HEK293 (cell line): ENCODE measurements around the gene CDCA3.

Experiments
- CTCF ChIA-PET: fragments of 350-600 bp; formaldehyde crosslinking; extraction: SDS; loops from one replicate; lab custom pipeline; 2021; ENCODE audit warnings: antibody characterized with exemption; lab: Yijun Ruan, JAX
- POLR2A ChIA-PET: fragments of 300-600 bp; formaldehyde crosslinking; extraction: SDS; loops from one replicate; lab custom pipeline; 2020; ENCODE audit warnings: antibody characterized with exemption, inconsistent platforms; lab: Yijun Ruan, JAX
- H3K27ac ChIP-seq: fragments of 200-500 bp; sonication (Bioruptor generic); 2 replicates; pipeline ENCODE4 v1.5.1; 2014; ENCODE audit warnings: low read depth, low read length, control low read depth, inconsistent platforms; ENCODE audit errors: extremely low read depth
- H3K36me3 ChIP-seq, 2 experiments: fragments of 200-500 bp in 1 of 2; sonication (Bioruptor generic) in 1 of 2; 1 replicate in 1 of 2; 2 replicates in 1 of 2; pipeline ENCODE4 v1.5.1; 2014 to 2017; ENCODE audit warnings: inconsistent platforms in 2 of 2, low read length in 2 of 2; ENCODE audit not compliant: control insufficient read depth in 2 of 2, insufficient read depth in 1 of 2
- H3K4me1 ChIP-seq: fragments of 200-500 bp; sonication (Bioruptor generic); 2 replicates; pipeline ENCODE4 v1.5.1; 2014; ENCODE audit warnings: mild to moderate bottlenecking, low read length, inconsistent platforms; ENCODE audit not compliant: control insufficient read depth, insufficient read depth
- H3K4me3 ChIP-seq: 2 replicates; pipeline ENCODE4 v1.5.1; 2011; ENCODE audit warnings: low read depth, mild to moderate bottlenecking, control low read depth, low read length, moderate library complexity
- H3K9me3 ChIP-seq: fragments of 200-500 bp; sonication (Bioruptor generic); 2 replicates; pipeline ENCODE4 v1.5.1; 2014; ENCODE audit warnings: low read depth, low read length, inconsistent platforms; ENCODE audit not compliant: control insufficient read depth, insufficient read depth
- BCL11B ChIP-seq: fragments of 450-650 bp; formaldehyde crosslinking; IDR thresholded peaks from 2 replicates; pipeline ENCODE4 v1.5.1; 2016; ENCODE audit warnings: low read depth, missing biosample characterization, missing genetic modification characterization
- ELK4 ChIP-seq: IDR thresholded peaks from 2 replicates; pipeline ENCODE4 v1.6.1; 2011; ENCODE audit warnings: mild to moderate bottlenecking, low read depth, low read length, borderline replicate concordance
- GLI2 ChIP-seq: fragments of 450-650 bp; formaldehyde crosslinking; IDR thresholded peaks from 2 replicates; pipeline ENCODE4; 2017; ENCODE audit warnings: missing biosample characterization, missing genetic modification characterization, low read depth, borderline replicate concordance
- HIC1 ChIP-seq: fragments of 450-650 bp; formaldehyde crosslinking; IDR thresholded peaks from 2 replicates; pipeline ENCODE4 v1.5.1; 2016; ENCODE audit warnings: missing biosample characterization, missing genetic modification characterization
- HOXC10 ChIP-seq: sonication (generic); formaldehyde crosslinking; IDR thresholded peaks from 2 replicates; pipeline ENCODE4 v1.8.1; 2023; ENCODE audit warnings: mild to moderate bottlenecking, missing genetic modification reagents
- KLF10 ChIP-seq: fragments of 450-650 bp; IDR thresholded peaks from 2 replicates; pipeline ENCODE4 v1.5.1; 2018; ENCODE audit warnings: missing biosample characterization, mild to moderate bottlenecking, missing genetic modification characterization
- OSR2 ChIP-seq: fragments of 450-650 bp; formaldehyde crosslinking; IDR thresholded peaks from 2 replicates; pipeline ENCODE4 v1.5.1; 2016; ENCODE audit warnings: missing biosample characterization, missing genetic modification characterization
- RBAK ChIP-seq: fragments of 450-650 bp; formaldehyde crosslinking; IDR thresholded peaks from 2 replicates; pipeline ENCODE4 v1.5.1; 2016; ENCODE audit warnings: missing biosample characterization, missing genetic modification characterization
- ZBTB17 ChIP-seq: fragments of 450-650 bp; formaldehyde crosslinking; IDR thresholded peaks from 2 replicates; pipeline ENCODE4 v1.5.1; 2016; ENCODE audit warnings: missing biosample characterization, missing genetic modification characterization
- ZBTB21 ChIP-seq: fragments of 450-650 bp; formaldehyde crosslinking; IDR thresholded peaks from 2 replicates; pipeline ENCODE4 v1.5.1; 2017; ENCODE audit warnings: missing biosample characterization, missing genetic modification characterization
- ZBTB6 ChIP-seq: fragments of 450-650 bp; formaldehyde crosslinking; IDR thresholded peaks from 2 replicates; pipeline ENCODE4 v1.5.1; 2017; ENCODE audit warnings: missing biosample characterization, missing genetic modification characterization
- ZNF174 ChIP-seq: fragments of 450-650 bp; formaldehyde crosslinking; IDR thresholded peaks from 2 replicates; pipeline ENCODE4 v1.5.0; 2017; ENCODE audit warnings: missing biosample characterization, mild to moderate bottlenecking, missing genetic modification characterization
- ZNF2 ChIP-seq: fragments of 450-650 bp; formaldehyde crosslinking; IDR thresholded peaks from 2 replicates; pipeline ENCODE4 v1.5.1; 2016; ENCODE audit warnings: missing biosample characterization, missing genetic modification characterization
- ZNF426 ChIP-seq: fragments of 450-650 bp; formaldehyde crosslinking; IDR thresholded peaks from 2 replicates; pipeline ENCODE4 v1.5.1; 2017; ENCODE audit warnings: missing biosample characterization, missing genetic modification characterization, mild to moderate bottlenecking, inconsistent platforms, moderate library complexity
- ZNF501 ChIP-seq: fragments of 450-650 bp; formaldehyde crosslinking; IDR thresholded peaks from 2 replicates; pipeline ENCODE4 v1.5.1; 2016; ENCODE audit warnings: missing biosample characterization, missing genetic modification characterization
- ZNF513 ChIP-seq: fragments of 450-650 bp; IDR thresholded peaks from 2 replicates; pipeline ENCODE4 v1.5.1; 2018; ENCODE audit warnings: missing biosample characterization, missing genetic modification characterization
- ZNF626 ChIP-seq: fragments of 450-650 bp; sonication (Bioruptor Pico); formaldehyde crosslinking; IDR thresholded peaks from 2 replicates; pipeline ENCODE4 v1.5.1; 2018; ENCODE audit warnings: missing biosample characterization, missing genetic modification characterization, inconsistent platforms
- ZNF645 ChIP-seq: fragments of 450-650 bp; formaldehyde crosslinking; IDR thresholded peaks from 2 replicates; pipeline ENCODE4; 2016; ENCODE audit warnings: missing biosample characterization, missing genetic modification characterization
- ZNF785 ChIP-seq: fragments of 450-650 bp; formaldehyde crosslinking; IDR thresholded peaks from 2 replicates; pipeline ENCODE4 v1.5.1; 2016; ENCODE audit warnings: missing biosample characterization, missing genetic modification characterization

CDCA3 gene

GRCh38 chr12:6843118-6843902 lies 7.8 kb downstream of the CDCA3 start (continued):
- TF ChIP-seq HOXC10 (CRISPR knock-in tag) (no peak), ZNF645 (tag by site-specific recombination) (no peak)

GRCh38 chr12:6842075-6842474 lies 9.0 kb downstream of the CDCA3 start:
- H3K4me3 ChIP-seq: no peak overlapping the region
- ChIA-PET CTCF (interaction anchor here (1.0 kb wide), 1 partner anchor 9 kb away, joined by 3 read pairs; the partner anchor contains the start of genes CDCA3 and USP5), POLR2A (interaction anchor here (1.3 to 6.5 kb wide), 4 partner anchors 7 to 30 kb away, joined by 4 to 62 read pairs (median 14); partner anchors contain the start of genes CDCA3, SPSB2 and USP5)
- H3K9me3 ChIP-seq: no peaks in the 10 kb centered on the region
- H3K36me3 ChIP-seq: peaks cover 12 to 92% of the 10 kb centered on the region in 2 experiments
- H3K4me1 ChIP-seq: no peaks in the 10 kb centered on the region
- TF ChIP-seq ZNF2 (tag by site-specific recombination) (no peak), RBAK (tag by site-specific recombination) (no peak), GLI2 (tag by site-specific recombination) (no peak), ZBTB6 (tag by site-specific recombination) (no peak), ELK4 (no peak), BCL11B (no peak), HIC1 (tag by site-specific recombination) (no peak), ZNF513 (no peak), OSR2 (no peak), ZNF501 (tag by site-specific recombination) (no peak), ZNF626 (tag by site-specific recombination) (no peak), ZNF426 (no peak), ZBTB17 (tag by site-specific recombination) (no peak), KLF10 (tag by site-specific recombination) (no peak), ZNF174 (tag by site-specific recombination) (no peak), ZNF785 (tag by site-specific recombination) (no peak), ZBTB21 (tag by site-specific recombination) (no peak)
- no peak overlapping the region for H3K27ac ChIP-seq
